Measurements from ENCODE around the gene CGREF1.
"Not testable (repeated sequence)": the region's sequence is repeated elsewhere in the genome, so short reads cannot be mapped to it uniquely, and the experiment has no call there.

The CGREF1 gene

GRCh38 chr2:27078267-27079194 is 40.4 kb downstream of the CGREF1 start, which contains the start of gene EMILIN1:
TSS of gene EMILIN1 (plus strand) at chr2:27078615. CDS start at chr2:27079066, 451 bp downstream.
- no peak for TF ChIP-seq CTCF (IDR thresholded peaks at IDR 0.05; ENCODE audit: extremely low read depth, insufficient read depth, missing control alignments)
- in situ Hi-C loops (cut with MboI; ENCODE audit: low pct_unique_long_range_greater_than_20kb, low sequenced_read_pairs, unreplicated experiment): no loop called here
- DNase-seq (ENCODE audit: low spot score): no peak

- TF ChIP-seq CTCF (IDR thresholded peaks at IDR 0.05; ENCODE audit: extremely low read depth, insufficient read depth, missing control alignments): no peak
- in situ Hi-C loops (cut with MboI; ENCODE audit: low pct_unique_long_range_greater_than_20kb, low sequenced_read_pairs, unreplicated experiment): no loop called here
- DNase-seq (ENCODE audit: low spot score): no peak
Measured at GRCh38 chr2:27077231-27077630, 41.7 kb downstream of the CGREF1 start.

DNA sequence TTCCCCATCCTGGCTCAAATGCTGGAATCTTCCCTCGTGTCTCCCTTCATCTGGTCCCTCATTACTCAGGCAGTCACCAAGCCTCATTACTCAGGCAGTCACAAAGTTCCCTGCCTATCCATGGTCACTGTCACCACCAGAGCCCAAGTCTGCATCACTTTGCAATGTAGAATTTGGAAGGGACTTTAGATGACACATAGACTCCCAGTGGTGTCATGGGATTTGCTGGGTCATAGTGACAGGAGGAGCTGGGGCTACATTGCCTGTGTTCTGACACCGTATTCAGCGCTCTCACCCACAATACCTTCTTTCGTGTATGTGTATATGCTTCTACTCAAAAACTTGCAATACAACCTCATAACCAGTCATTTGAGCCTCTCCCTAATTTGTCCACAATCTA is 42.6 kb downstream of the CGREF1 start:
- DNase-seq (ENCODE audit: low spot score): no peak
- TF ChIP-seq CTCF (IDR thresholded peaks at IDR 0.05; ENCODE audit: extremely low read depth, insufficient read depth, missing control alignments): no peak
- in situ Hi-C loops (cut with MboI; ENCODE audit: low pct_unique_long_range_greater_than_20kb, low sequenced_read_pairs, unreplicated experiment): no loop called here

DNA sequence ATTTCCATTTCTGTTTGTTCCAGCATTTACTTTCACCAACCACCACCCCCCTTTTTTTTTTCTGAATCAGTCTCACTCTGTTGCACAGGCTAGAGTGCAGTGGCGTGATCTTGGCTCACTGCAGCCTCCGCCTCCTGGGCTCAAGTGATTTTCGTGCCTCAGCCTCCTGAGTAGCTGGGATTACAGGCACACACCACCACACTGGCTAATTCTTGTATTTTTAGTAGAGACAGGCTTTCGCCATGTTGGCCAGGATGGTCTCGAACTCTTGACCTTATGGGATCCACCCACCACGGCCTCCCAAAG is 43.4 kb downstream of the CGREF1 start:
- DNase-seq (ENCODE audit: low spot score); in situ Hi-C loops (cut with MboI; ENCODE audit: low pct_unique_long_range_greater_than_20kb, low sequenced_read_pairs, unreplicated experiment): not testable (repeated sequence)

GRCh38 chr2:27074738-27075565 is 44.0 kb downstream of the CGREF1 start:
- in situ Hi-C loops (cut with MboI; ENCODE audit: low pct_unique_long_range_greater_than_20kb, low sequenced_read_pairs, unreplicated experiment): no loop called here
- TF ChIP-seq CTCF (IDR thresholded peaks at IDR 0.05; ENCODE audit: extremely low read depth, insufficient read depth, missing control alignments): no peak
- DNase-seq (ENCODE audit: low spot score): no peak

DNA sequence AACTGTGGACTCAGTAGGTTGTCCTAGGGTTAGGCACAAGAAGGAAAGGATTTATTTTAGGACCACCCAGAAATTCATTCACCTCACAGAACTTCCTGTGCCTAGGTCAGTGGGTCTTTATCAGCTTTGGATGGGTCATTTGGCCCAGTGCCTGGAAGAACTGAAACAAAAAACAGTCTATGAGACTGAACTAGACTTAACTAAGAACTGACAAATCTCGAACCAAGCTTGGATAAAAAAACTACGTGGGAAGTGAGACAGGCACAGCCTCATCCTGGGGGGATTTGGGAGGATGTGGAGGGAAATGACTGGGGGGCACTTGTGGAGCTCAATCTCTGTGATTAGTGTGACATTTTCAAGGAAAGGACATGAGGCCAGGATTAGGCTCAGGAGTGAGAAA is 45.1 kb downstream of the CGREF1 start:
- in situ Hi-C loops (cut with MboI; ENCODE audit: low pct_unique_long_range_greater_than_20kb, low sequenced_read_pairs, unreplicated experiment): no loop called here
- DNase-seq (ENCODE audit: low spot score): no peak
- TF ChIP-seq CTCF (IDR thresholded peaks at IDR 0.05; ENCODE audit: extremely low read depth, insufficient read depth, missing control alignments): no peak

DNA sequence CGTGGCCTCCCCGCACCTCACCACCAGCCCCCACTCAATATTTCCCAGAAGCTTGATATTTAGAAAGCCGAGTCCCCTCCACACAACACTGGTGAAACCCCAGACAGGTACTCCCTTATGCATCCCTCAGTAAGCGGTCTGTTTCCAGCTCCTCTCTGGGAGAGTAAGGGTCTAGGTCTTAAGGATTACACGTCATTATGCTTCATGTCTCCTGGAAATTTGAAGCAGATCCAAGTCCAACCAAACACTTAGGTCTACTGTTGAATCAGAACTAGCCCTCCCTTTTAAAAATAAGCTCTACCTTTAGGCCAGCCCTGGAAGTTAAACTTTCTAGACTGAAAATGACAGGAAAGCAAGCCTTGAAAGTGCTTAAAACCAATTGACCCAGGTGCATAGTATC is 46.0 kb downstream of the CGREF1 start:
- DNase-seq (ENCODE audit: low spot score): no peak
- no peak for TF ChIP-seq CTCF (IDR thresholded peaks at IDR 0.05; ENCODE audit: extremely low read depth, insufficient read depth, missing control alignments)
- in situ Hi-C loops (cut with MboI; ENCODE audit: low pct_unique_long_range_greater_than_20kb, low sequenced_read_pairs, unreplicated experiment): no loop called here
